ENCODE measurements around the gene DMD. TPM values are rescaled to one million over a fixed set of nuclear protein-coding genes. Genes with fewer than 3 reads are reported as not detected.

DMD gene
- total RNA-seq = 17.9 TPM
- polyA plus RNA-seq (ENCODE audit: insufficient read depth, low read depth, low replicate concordance) = 4.2 TPM
- long read RNA-seq, donor 1 = 0 reads
- long read RNA-seq, donor 2, full-length matches to known transcripts = 3 of 3 reads
- long read RNA-seq, donor 2, partial matches to known transcripts = 0 of 3 reads
- long read RNA-seq, donor 2, other reads (novel, unspliced or antisense) = 0 of 3 reads
- long read RNA-seq, donor 3, partial matches to known transcripts = 0 of 2 reads
- long read RNA-seq, donor 3, other reads (novel, unspliced or antisense) = 0 of 2 reads
- long read RNA-seq, donor 4, partial matches to known transcripts = 0 of 1 reads
- long read RNA-seq, donor 4, other reads (novel, unspliced or antisense) = 0 of 1 reads
- long read RNA-seq, donor 5 = 0 reads
- long read RNA-seq, donor 6, full-length matches to known transcripts = 1 of 1 reads
- long read RNA-seq, donor 6, partial matches to known transcripts = 0 of 1 reads
- long read RNA-seq, donor 6, other reads (novel, unspliced or antisense) = 0 of 1 reads
- long read RNA-seq, donor 7, partial matches to known transcripts = 1 of 3 reads
- long read RNA-seq, donor 7, other reads (novel, unspliced or antisense) = 2 of 3 reads
- long read RNA-seq, donor 8 = 0 reads
- long read RNA-seq, donor 9, partial matches to known transcripts = 0 of 1 reads
- long read RNA-seq, donor 9, other reads (novel, unspliced or antisense) = 0 of 1 reads
- long read RNA-seq, donor 10, full-length matches to known transcripts = 2 of 2 reads
- long read RNA-seq, donor 10, partial matches to known transcripts = 0 of 2 reads
- long read RNA-seq, donor 10, other reads (novel, unspliced or antisense) = 0 of 2 reads

DNA sequence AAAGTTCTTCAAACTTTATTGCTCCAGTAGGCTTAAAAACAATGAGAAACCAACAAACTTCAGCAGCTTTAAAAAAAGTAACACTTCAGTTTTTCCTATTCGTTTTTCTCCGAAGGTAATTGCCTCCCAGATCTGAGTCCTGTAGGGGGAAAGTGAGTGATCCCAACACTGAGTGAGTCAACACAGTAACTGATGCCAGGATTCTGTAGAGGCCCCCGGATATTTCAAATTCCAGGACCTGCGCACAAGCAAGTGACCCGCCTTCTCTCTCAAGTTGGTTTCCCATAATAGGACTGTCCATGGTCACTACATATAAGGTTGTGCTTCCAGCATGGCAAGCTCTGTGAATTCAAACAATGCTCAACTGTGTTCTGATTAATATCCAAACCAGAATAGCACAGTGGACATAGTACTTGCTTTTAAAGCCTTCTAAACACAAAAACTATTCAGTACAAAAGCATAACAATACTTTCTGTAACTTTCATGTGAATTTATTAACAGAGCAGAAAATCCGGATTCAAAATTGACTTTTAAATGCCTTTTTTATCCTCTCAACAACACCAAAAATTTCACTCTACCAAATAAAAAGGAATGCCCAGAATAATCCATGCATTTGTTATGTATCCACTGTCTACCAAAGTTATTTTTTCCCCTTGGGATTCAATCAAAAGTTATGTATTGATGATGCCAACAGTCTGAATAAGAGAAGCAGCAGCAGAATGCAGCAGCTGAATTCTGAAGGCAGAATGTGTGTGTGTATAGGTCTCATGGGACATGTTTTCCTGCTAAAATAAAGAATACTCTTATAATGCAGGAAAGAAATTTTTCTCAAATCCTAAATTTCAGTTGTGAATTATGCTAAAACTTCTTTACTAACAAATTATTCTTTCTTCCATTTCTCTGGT is at the start of gene DMD:
Gene DMD, minus strand, starts transcription at position 194 of the 905 bp plus-strand sequence. CDS start 237 bp downstream, outside the sequence.
- peak; percentile 60 for FAIRE-seq

DNA sequence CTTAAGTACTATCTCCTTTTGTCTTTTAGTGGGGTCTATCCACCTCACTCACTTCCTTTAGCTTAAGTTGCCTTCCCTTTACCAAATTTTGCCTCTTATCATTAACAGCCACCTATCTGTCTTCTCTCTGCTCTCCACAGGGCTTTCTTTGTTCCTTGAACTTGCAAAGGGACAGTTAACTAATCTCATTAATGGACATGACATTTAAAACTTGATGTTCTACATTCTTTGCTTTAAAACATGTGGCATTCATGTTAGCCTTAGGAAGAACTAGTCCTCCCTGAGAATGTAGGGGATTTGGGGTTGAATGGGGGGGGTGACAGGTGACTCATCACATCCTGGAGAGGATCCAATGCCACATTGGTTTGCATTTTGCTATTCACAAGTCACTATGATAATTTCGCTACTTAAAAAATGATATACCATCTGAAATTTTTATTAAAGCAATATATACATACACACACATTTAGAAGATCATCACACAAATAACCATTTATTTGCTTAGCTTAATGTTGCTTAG is 41.0 kb upstream of the DMD start:
- no peak overlapping the region for H3K4me3 ChIP-seq (ENCODE audit: low read length in 3 of 3)
- H3K27me3 ChIP-seq (ENCODE audit: control insufficient read depth, insufficient read depth, low read length) = no peaks in the 10 kb centered on the region
- H3K27ac ChIP-seq (ENCODE audit: low read depth in 2 of 2, low read length in 2 of 2) = no peak overlapping the region
- FAIRE-seq (no peak), DNase-seq (no peak)
- intact Hi-C loops (cut with DNase I) = no loop called here
- H3K9ac ChIP-seq (ENCODE audit: low read length in 3 of 3) = no peak overlapping the region
- H3K4me1 ChIP-seq (ENCODE audit: control insufficient read depth in 2 of 3, insufficient read depth in 2 of 3, low read depth in 1 of 3, low read length in 3 of 3) = no peaks in the 10 kb centered on the region
- TF ChIP-seq, protein P1, sequence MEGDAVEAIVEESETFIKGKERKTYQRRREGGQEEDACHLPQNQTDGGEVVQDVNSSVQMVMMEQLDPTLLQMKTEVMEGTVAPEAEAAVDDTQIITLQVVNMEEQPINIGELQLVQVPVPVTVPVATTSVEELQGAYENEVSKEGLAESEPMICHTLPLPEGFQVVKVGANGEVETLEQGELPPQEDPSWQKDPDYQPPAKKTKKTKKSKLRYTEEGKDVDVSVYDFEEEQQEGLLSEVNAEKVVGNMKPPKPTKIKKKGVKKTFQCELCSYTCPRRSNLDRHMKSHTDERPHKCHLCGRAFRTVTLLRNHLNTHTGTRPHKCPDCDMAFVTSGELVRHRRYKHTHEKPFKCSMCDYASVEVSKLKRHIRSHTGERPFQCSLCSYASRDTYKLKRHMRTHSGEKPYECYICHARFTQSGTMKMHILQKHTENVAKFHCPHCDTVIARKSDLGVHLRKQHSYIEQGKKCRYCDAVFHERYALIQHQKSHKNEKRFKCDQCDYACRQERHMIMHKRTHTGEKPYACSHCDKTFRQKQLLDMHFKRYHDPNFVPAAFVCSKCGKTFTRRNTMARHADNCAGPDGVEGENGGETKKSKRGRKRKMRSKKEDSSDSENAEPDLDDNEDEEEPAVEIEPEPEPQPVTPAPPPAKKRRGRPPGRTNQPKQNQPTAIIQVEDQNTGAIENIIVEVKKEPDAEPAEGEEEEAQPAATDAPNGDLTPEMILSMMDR (IDR thresholded peaks at IDR 0.05; ENCODE audit: borderline replicate concordance, extremely low read depth, insufficient read depth) = no peak
- no peaks in the 10 kb centered on the region for H3K36me3 ChIP-seq (ENCODE audit: control insufficient read depth in 2 of 3, insufficient read depth in 3 of 3, low read length in 3 of 3)
- no peaks in the 10 kb centered on the region for H3K9me3 ChIP-seq (ENCODE audit: control insufficient read depth in 2 of 3, insufficient read depth in 1 of 3, low read length in 3 of 3)

More for the DNA sequence above, at the start of gene DMD:
- peak in 4 of 5 donors; percentile 19 to 74 (median 45) for DNase-seq
- TF ChIP-seq, protein P1 (IDR thresholded peaks at IDR 0.05; ENCODE audit: borderline replicate concordance, extremely low read depth, insufficient read depth) = no peak
- intact Hi-C loops (cut with DNase I) = no loop called here
- peak within 1 kb of the TSS in 1 of 2 donors; percentile 53 for H3K27ac ChIP-seq (ENCODE audit: low read depth in 2 of 2, low read length in 2 of 2)
- no peaks in the 10 kb centered on the region for H3K36me3 ChIP-seq (ENCODE audit: control insufficient read depth in 2 of 3, insufficient read depth in 3 of 3, low read length in 3 of 3)
- H3K4me3 ChIP-seq (ENCODE audit: low read length in 3 of 3) = peak within 1 kb of the TSS in 2 of 3 donors; percentile 36 to 43
- no peaks in the 10 kb centered on the region for H3K27me3 ChIP-seq (ENCODE audit: control insufficient read depth, insufficient read depth, low read length)
- no peaks in the 10 kb centered on the region for H3K9me3 ChIP-seq (ENCODE audit: control insufficient read depth in 2 of 3, insufficient read depth in 1 of 3, low read length in 3 of 3)
- H3K4me1 ChIP-seq (ENCODE audit: control insufficient read depth in 2 of 3, insufficient read depth in 2 of 3, low read depth in 1 of 3, low read length in 3 of 3) = no peaks in the 10 kb centered on the region
- peak within 1 kb of the TSS in 1 of 3 donors; percentile 26 for H3K9ac ChIP-seq (ENCODE audit: low read length in 3 of 3)

DNA sequence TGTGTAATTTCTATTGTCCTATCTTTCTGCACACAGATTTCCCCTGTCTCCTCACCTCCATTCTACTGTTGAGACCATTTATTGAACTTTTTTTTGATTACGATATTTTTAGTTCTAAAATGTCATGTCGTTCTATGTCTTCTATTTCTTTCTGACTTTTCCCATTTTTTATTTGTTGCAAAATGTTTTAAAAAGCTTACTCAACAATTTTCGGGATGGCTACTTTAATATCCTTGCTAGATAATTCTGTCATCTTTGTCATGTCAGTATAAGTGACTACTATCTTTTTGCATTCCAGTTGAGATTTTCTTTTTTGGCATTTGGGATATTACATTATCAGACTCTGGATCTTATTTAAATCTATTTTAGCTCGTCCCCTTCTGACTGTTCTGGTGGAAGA is 7.5 kb upstream of the DMD start:
- Histone ChIP-seq H3K27me3 (ENCODE audit: control insufficient read depth, insufficient read depth, low read length) (no peaks in the 10 kb centered on the region), H3K36me3 (ENCODE audit: control insufficient read depth in 2 of 3, insufficient read depth in 3 of 3, low read length in 3 of 3) (no peaks in the 10 kb centered on the region), H3K9me3 (ENCODE audit: control insufficient read depth in 2 of 3, insufficient read depth in 1 of 3, low read length in 3 of 3) (no peaks in the 10 kb centered on the region), H3K4me3 (ENCODE audit: low read length in 3 of 3) (no peak overlapping the region), H3K27ac (ENCODE audit: low read depth in 2 of 2, low read length in 2 of 2) (no peak overlapping the region), H3K4me1 (ENCODE audit: control insufficient read depth in 2 of 3, insufficient read depth in 2 of 3, low read depth in 1 of 3, low read length in 3 of 3) (no peaks in the 10 kb centered on the region), H3K9ac (ENCODE audit: low read length in 3 of 3) (no peak overlapping the region)
- FAIRE-seq (no peak), DNase-seq (no peak)
- TF ChIP-seq, protein P1 (IDR thresholded peaks at IDR 0.05; ENCODE audit: borderline replicate concordance, extremely low read depth, insufficient read depth) = no peak
- intact Hi-C loops (cut with DNase I) = no loop called here

Data from kidney (tissue), 22 donors.